HT1080 (cell line): ENCODE measurements around the gene CEP128. TPM values are rescaled to one million over a fixed set of nuclear protein-coding genes. Genes with fewer than 3 reads are reported as not detected.

Experiments used
- DNase-seq: peaks from one replicate; pipeline ENCODE4 v3.0.0-alpha.2; 2015; ENCODE audit warnings: low read depth
- polyA plus RNA-seq, 2 experiments: library from polyadenylated mRNA; depleted of rRNA; stranded (reverse); fragments of >200 nt; gene quantifications; 2 replicates each; pipeline ENCODE4 v1.2.3, GENCODE V29; 2015
- total RNA-seq: library from RNA; depleted of rRNA; stranded (reverse); fragments of >200 nt; shearing (Covaris generic); gene quantifications from 2 replicates; pipeline ENCODE4 v1.2.3, GENCODE V29; 2014; rRNA removed

Gene CEP128
- total RNA-seq, result 5.0 and 6.4 TPM in 2 replicates
- 4.3 and 4.5 TPM in 2 replicates for polyA plus RNA-seq (2015; cell fraction: cytosol; rRNA removed)
- polyA plus RNA-seq (2015; cell fraction: nucleus; rRNA removed), result 12.7 and 13.6 TPM in 2 replicates

DNA sequence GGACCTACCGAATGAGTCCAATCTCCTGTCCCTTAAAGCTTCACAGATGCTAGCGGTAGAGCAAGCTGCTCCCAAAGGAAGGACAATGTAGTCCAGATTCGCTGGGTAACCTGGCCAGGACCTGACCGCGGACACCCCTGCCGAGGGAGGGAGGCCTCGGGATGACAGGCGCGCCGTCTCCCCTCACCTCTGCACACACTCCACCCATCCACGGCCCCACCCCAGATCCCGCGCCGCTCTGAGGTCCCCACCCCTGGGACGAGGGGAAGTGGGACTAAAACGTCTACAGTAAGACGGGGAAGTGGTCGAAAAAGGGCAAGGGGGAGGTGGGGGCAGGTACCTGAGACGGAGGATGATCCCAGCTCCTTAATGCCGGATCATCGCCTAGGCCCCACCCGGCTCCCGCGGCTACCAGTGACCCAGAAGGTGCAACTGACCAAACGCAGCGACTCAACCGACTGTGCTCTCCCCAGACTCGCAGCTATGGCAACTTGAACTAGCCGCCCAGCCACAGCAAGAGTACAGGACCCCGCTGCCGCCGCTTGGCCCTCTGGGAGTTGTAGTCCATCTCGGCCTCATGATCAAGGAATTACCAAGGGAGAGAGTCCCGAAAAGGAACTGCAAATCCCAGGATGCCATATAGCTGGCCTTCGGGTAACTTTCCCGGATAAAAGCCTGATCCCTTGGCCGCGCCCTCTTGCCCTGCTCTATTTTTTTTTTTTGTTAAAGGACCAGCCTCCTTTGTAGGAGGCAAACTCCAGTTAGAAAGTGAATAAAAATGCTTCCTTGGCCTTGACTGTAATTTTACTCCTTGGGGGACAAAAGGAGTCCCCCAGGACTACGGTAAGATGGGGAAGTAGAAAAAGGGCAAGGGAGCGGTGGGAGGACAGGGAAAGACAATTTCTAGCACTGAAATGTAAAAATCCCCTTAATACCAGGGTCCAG lies at the start of gene CEP128:
Gene CEP128, minus strand, starts transcription at position 498 of the 945 bp plus-strand sequence.
- DNase-seq, result peak; percentile 99

DNA sequence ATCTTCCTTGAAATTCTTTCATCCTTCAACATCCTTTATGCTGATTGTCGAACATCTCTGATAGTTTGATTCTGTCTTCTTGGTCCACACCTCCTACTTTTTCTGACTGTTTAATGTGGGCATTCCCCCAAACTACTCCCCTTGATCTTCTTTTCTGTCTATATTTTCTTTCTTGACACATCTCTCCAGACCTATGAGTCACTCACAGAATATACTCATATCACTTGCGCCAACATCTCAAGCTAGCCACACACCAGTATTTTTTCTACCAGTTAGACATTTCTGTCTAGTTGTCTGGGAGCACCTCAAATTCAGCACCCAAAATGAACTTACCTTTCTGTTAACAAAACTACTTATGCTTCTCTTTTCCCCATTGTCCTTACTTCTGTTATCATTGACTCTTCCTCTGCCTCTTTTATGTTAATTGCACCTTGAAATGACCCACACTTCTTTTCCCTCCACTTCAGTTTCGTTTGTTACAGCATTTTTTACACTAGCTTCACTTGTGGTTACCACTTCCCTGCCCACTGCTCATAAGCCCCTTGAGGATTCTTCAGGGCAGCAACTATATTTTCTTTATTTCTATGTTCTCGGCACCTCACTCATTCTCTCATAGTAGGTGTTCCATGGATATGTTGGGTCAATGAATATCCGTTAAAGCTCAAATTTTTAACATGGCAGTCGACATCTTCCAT lies 47.3 kb upstream of the CEP128 start:
- DNase-seq, result peak; percentile 62

- no peak for DNase-seq
Observed at GRCh38 chr14:80988192-80988591, 46.7 kb upstream of the CEP128 start.

DNA sequence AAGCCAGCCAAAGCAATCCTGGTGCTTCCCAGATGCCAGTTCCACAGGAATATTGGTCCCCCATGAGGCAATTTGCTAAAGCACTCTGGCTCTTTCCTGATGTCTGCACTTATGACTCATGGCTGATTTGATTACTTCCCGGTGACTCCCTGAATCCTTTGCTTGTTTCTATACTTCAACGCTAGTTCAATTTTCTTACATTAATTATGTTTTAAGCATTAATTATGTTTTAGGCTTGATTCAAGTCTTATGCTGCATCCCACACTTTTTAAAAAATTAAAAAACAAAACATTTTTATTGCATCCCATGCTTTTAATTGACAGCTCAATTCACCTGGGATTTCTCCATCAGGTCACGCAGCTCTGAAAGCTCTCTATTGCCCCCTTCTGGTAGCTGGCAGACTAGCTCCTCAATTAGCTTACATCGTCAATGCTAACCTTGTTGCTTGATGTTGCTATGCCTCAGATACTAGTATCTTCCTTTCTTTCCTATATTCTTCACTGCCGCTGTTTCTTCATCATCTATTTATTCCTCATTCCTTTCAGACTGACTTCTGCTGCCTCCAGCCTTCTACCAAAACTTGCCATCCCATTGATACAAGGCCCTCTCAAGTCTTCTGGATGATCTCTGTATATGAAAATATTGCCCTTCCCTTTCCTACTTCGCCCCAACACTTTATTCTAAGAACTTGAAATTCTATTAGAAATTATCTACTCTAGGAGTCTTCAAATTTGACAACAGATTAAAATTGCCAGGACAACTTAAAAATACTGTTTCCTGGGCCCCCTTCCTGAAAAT lies 45.9 kb upstream of the CEP128 start:
- DNase-seq, result peak; percentile 72

GRCh38 chr14:80982711-80983110 lies 41.2 kb upstream of the CEP128 start:
- no peak for DNase-seq

DNA sequence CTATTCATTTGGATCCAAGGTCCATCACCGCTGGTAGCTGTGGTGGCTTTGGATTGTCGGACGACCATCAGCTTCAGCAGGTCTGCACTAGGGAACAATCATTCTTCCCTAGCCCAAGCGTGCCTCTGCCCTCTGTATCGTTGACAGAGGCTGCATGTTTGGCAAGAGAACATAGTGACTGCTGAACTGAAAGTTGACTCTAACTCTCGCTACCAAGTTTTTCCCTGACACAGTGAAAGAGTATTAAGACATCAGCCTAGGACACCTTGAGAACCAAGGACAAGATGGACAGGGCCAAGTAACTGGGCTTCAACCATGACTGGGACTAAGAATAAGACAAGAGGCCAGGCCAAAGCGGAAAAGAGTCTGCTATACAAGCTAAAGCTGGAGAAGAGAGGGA lies 40.1 kb upstream of the CEP128 start:
- no peak for DNase-seq

GRCh38 chr14:80981156-80981555 lies 39.6 kb upstream of the CEP128 start:
- DNase-seq, result no peak

- DNase-seq, result no peak
Observed at GRCh38 chr14:80979951-80980350, 38.4 kb upstream of the CEP128 start.

- DNase-seq, result no peak
Observed at GRCh38 chr14:80978403-80978802, 36.9 kb upstream of the CEP128 start.

DNA sequence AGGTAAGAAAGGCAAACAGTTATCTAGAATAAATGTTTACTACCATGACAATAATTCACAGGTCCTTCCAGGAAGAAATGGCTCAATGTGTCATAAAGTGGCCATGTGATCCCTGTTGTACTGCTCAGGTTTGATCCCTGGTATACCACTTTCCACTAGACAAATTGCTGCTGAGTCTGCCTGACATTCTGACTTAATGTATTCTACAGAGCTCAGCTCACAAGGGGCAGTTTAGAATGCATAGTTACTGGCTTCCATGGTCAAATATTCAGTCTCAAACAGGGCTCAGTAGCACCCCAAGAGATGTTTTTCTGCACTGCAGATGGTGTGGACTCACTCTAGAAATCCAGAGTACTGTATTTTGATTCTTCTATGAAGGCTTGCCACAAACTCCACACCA lies 35.7 kb upstream of the CEP128 start:
- no peak for DNase-seq

DNA sequence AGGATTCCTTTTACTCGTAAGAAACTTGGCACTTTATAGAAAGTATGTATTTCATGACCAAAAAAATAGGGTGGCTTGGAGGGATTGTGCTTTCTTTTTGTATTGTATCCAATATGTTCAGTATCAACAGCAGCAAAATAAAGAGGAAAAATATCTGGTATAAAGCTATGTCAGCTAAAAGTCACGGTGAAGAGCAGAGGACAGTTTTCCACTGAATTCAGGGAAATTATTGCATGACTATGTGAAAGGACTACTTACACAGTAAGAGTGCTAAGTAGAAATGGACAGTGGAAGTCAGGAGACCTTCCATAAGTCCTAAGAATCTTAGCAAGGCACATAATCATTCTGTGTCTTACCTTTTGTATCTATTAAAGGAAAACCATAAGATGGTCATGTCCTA lies 33.1 kb upstream of the CEP128 start:
- no peak for DNase-seq

- DNase-seq, result no peak
Observed at GRCh38 chr14:80973931-80974641, 32.5 kb upstream of the CEP128 start.

GRCh38 chr14:80965037-80965436 lies 23.5 kb upstream of the CEP128 start:
- DNase-seq, result no peak

DNA sequence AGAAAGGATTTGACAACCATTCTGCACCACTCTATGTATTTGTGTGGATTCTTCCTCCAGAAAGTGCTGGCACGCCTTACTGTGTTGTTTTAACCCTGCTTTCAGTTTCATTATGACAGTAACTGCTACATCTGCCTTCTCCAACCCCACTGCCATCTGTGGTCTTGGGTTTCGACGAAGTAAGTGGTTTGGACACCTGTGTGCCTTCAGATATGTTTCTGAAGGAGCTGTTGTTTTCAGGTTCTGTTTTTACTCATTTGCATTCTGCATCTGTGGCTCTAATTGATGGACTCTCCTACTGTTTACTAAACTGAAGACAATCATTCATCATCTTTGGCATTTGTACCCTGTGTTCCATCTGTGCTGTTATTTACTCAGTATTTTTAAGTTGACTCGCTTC lies 18.0 kb upstream of the CEP128 start:
- DNase-seq, result no peak

GRCh38 chr14:80958939-80959338 lies 17.4 kb upstream of the CEP128 start:
- no peak for DNase-seq

GRCh38 chr14:80958226-80958625 lies 16.7 kb upstream of the CEP128 start:
- DNase-seq, result no peak

DNA sequence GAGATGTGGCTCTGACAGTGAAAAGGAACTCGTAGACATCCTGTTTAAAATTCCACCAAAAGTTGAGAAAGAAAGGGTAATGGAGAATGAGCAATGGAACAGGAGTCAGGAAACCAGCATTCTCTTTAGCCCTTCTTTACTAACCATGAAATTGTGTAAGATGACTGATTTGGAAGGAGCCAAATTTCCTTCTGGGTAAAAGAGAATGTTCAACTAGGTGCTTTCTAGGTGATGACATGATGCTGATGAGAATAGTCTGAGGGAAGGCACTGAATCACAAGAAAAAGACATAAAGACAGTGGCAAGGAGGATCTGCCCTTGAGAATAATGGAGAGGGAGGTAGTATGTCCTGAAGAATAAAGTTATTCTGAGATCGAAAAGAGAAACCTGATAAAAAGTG lies 16.1 kb upstream of the CEP128 start:
- DNase-seq, result no peak

DNA sequence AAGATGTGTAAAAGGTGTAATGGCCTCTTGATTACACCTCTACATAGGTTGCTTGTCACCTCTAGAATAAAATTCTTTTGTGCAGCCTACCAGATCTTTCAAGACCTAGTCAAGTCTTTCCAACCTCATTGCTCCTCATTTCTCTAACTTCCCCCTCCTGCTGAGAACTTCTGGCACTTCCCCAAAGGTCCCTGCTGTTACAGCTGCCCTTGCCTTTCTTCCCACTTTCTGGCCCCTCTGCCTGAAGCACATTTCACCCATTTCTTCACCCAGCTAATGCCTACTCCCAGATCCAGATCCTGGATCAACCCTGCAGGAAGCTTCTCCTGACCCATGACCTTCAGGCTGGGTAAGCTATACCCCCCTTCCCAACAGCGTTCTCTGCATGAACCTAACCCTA lies 15.4 kb upstream of the CEP128 start:
- DNase-seq, result no peak

DNA sequence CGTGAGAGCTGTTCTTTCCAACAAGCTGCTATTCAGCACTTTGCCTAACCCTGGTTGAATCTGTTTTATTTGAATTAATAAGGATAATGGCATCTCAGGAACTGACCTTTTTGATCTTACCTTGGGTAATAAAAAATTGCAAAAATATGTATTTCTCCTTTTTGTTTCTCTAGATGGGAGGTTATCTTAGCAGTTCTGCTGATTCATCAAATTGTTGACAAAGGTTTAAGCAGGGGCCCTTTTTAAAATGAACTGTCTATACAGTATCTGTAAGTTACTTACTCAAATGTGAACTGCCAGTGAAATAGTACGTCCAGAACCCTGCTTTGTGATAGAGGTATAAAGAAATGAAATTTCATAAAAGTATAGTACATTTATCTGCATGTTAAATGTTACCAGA lies 14.6 kb upstream of the CEP128 start:
- no peak for DNase-seq

DNA sequence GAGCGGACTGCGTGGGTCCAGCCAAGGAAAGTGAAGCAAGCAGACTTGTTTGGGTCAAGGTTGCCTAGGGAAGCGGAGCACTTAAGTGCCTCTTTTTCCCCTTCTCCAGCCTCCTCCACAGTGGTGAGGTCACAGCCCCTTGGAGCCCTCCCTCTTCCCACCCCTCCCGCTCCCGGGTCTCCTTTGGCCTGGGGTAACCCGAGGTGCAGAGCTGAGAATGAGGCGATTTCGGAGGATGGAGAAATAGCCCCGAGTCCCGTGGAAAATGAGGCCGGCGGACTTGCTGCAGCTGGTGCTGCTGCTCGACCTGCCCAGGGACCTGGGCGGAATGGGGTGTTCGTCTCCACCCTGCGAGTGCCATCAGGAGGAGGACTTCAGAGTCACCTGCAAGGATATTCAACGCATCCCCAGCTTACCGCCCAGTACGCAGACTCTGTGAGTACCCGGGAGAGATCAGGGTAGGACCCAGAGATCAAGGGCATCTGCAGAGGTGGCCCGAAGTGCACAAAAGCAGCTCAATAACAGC lies 13.9 kb upstream of the CEP128 start, which contains the start of gene TSHR:
Gene TSHR, plus strand, starts transcription at position 206 of the 526 bp plus-strand sequence. Its CDS starts 60 bp downstream, at position 266.
- DNase-seq, result no peak
